ENCODE data around the gene SGSM1. TPM values are rescaled to one million over a fixed set of nuclear protein-coding genes. Genes with fewer than 3 reads are reported as not detected.

Gene SGSM1
- total and polyA plus RNA-seq, 12 donors = 1.1 to 14.3 (median 7.8) TPM

- intact Hi-C loops (cut with DNase I) = no loop called here
- Histone ChIP-seq H3K4me3 (no peak overlapping the region), H3K4me1 (peaks cover 0 to 17% (median 7%) of the 10 kb centered on the region in 9 donors), H3K9me3 (no peaks in the 10 kb centered on the region), H3K27me3 (peaks cover 0 to 16% (median 0%) of the 10 kb centered on the region in 7 donors), H3K27ac (no peak overlapping the region), H3K36me3 (no peaks in the 10 kb centered on the region)
- ATAC-seq (no peak), DNase-seq (no peak)
- WGBS, 2 donors = 61 to 64% methylated on average over 12 of the region's 12 CpGs
- TF ChIP-seq, protein P1, sequence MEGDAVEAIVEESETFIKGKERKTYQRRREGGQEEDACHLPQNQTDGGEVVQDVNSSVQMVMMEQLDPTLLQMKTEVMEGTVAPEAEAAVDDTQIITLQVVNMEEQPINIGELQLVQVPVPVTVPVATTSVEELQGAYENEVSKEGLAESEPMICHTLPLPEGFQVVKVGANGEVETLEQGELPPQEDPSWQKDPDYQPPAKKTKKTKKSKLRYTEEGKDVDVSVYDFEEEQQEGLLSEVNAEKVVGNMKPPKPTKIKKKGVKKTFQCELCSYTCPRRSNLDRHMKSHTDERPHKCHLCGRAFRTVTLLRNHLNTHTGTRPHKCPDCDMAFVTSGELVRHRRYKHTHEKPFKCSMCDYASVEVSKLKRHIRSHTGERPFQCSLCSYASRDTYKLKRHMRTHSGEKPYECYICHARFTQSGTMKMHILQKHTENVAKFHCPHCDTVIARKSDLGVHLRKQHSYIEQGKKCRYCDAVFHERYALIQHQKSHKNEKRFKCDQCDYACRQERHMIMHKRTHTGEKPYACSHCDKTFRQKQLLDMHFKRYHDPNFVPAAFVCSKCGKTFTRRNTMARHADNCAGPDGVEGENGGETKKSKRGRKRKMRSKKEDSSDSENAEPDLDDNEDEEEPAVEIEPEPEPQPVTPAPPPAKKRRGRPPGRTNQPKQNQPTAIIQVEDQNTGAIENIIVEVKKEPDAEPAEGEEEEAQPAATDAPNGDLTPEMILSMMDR (IDR thresholded peaks at IDR 0.05) = no peak
Measured at GRCh38 chr22:24947881-24948280, 141.9 kb downstream of the SGSM1 start.

DNA sequence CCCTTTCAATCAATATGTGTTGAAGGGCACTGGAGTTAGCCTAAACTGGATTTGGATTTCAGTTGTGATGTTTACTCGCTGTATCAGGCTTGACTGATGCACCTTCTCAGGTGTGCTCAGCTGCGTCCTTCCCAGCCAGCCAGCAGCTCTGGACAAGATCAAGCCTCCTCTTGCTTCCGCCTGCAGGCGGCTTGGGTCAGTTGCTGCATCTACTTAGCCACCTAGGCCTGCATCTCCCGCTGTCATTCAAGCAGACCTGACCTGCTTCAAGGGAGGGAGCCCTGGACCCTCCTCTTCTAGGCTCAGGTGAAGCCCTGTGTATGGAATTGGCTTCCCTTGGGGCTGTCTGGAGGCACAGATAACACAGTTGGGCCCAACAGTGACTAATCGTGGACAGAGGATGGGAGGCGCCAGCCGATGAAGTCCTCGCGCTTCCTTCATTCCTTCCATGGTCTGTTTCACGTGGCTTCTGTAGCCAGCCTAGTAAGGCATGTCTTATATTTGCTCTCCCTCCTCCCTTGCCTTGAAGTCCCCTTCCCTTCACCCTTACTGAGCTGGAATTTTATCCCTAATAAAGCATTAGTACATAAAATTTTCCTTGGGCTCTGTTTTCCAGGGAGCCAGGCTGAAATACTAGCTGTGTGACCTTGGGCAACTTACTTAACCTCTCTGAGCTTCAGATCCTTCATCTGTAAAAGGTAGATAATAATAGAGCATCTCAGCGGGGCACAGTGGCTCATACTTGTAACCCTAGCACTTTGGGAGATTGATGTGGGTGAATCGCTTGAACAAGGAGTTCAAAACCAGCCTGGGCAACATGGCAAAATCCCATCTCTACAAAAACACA is 142.6 kb downstream of the SGSM1 start:
- peaks cover 0 to 23% (median 0%) of the 10 kb centered on the region in 7 donors for H3K27me3 ChIP-seq
- TF ChIP-seq, protein P1 (IDR thresholded peaks at IDR 0.05) = no peak

DNA sequence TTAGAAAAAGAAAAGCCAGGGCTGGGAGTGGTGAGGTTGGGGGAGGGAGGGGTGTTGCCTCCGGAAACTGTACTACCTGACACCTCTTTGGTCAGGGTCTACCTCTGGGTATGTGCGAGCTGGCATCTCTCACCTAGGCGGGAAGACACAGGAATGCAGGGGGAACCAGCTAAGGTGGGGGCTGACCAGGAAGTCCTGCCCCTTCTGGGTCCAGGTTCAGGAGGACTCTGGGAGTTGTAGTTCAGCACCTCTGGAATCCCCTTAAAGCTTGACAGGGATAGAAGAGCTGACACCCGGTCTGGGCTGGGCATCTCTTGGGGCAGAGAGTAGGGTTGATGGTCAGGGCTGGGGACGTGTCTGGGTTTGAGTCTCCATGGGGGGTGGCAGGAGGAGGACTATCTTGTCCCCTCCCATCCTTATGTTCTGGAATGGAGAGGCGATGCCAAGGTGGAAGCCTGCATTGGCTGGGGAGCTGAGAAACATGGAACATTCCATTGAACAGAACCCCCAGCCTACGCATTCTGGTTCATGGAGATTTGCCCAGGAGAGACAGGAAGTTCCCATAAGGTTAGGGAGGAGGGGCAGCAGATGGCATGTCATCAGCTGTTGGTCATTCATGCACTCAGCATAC is 144.4 kb downstream of the SGSM1 start:
- Histone ChIP-seq H3K4me1 (peaks cover 5 to 42% (median 19%) of the 10 kb centered on the region in 9 donors), H3K36me3 (no peaks in the 10 kb centered on the region), H3K27ac (no peak overlapping the region), H3K27me3 (peaks cover 0 to 26% (median 0%) of the 10 kb centered on the region in 7 donors), H3K4me3 (peak overlapping the region in 2 of 10 donors; percentile 24 to 26), H3K9me3 (no peaks in the 10 kb centered on the region)
- ATAC-seq = no peak
- intact Hi-C loops (cut with DNase I) = loop anchor here in 6 of 10 donors (2.0 to 5.0 kb wide), 4 partner anchors 37 to 100 kb away; no protein-coding TSS in a partner anchor
- TF ChIP-seq, protein P1 (IDR thresholded peaks at IDR 0.05) = no peak
- 27 to 28% methylated on average over 7 of the region's 7 CpGs for WGBS, 2 donors
- no peak for DNase-seq

More for the DNA sequence above, 142.6 kb downstream of the SGSM1 start:
- H3K27ac ChIP-seq = no peak overlapping the region
- H3K4me3 ChIP-seq = no peak overlapping the region
- no peaks in the 10 kb centered on the region for H3K9me3 ChIP-seq
- intact Hi-C loops (cut with DNase I) = no loop called here
- DNase-seq (no peak), ATAC-seq (no peak)
- no peaks in the 10 kb centered on the region for H3K36me3 ChIP-seq
- H3K4me1 ChIP-seq = peaks cover 0 to 24% (median 10%) of the 10 kb centered on the region in 9 donors
- WGBS, 2 donors = 85 to 88% methylated on average over 13 of the region's 13 CpGs

Measured in heart right ventricle (tissue), 16 donors.